Measurements from ENCODE around the gene FRMD6.

- TF ChIP-seq CTCF (IDR thresholded peaks at IDR 0.05) = no peak
- TF ChIP-seq POLR2A (IDR thresholded peaks at IDR 0.05) = no peak
Measured at GRCh38 chr14:51626185-51626584, 25.5 kb upstream of the FRMD6 start.

All from right lobe of liver (tissue), 4 donors.